Heart right ventricle (tissue), 16 donors: Measurements from ENCODE around the gene DNAJB12. TPM values are rescaled to one million over a fixed set of nuclear protein-coding genes. Genes with fewer than 3 reads are reported as not detected.
"Not testable (repeated sequence)": the region's sequence is repeated elsewhere in the genome, so short reads cannot be mapped to it uniquely, and the experiment has no call there.

ENCODE experiments used
- ATAC-seq, 8 donors: fragments of 200-7000 bp; cut with Tn5 transposase; one replicate each; pipeline ENCODE4 v1.9.1; 2020; ENCODE audit warnings: mild to moderate bottlenecking in 8 of 8, moderate library complexity in 8 of 8, moderate number of reproducible peaks in 1 of 8
- DNase-seq, 2 donors: peaks; one replicate each; pipeline ENCODE4 v3.0.0-alpha.2; 2020
- H3K27ac ChIP-seq, 10 donors: fragments of 200-600 bp; sonication (generic) in 2 of 10; one replicate each; pipeline versions ENCODE4 v1.5.0 to v1.8.0; 2020 to 2022; ENCODE audit warnings: mild to moderate bottlenecking in 3 of 10
- H3K27me3 ChIP-seq, 7 donors: fragments of 200-600 bp; one replicate each; pipeline ENCODE4 v1.8.0; 2021 to 2022; ENCODE audit warnings: mild to moderate bottlenecking in 2 of 7
- H3K36me3 ChIP-seq, 9 donors: fragments of 200-600 bp; sonication (generic) in 1 of 9; one replicate each; pipeline versions ENCODE4 v1.5.0 to v1.8.0; 2020 to 2022; ENCODE audit warnings: mild to moderate bottlenecking in 2 of 9
- H3K4me1 ChIP-seq, 9 donors: fragments of 200-600 bp; sonication (generic) in 1 of 9; one replicate each; pipeline versions ENCODE4 v1.5.0 to v1.8.0; 2020 to 2022; ENCODE audit warnings: mild to moderate bottlenecking in 4 of 9
- H3K4me3 ChIP-seq, 10 donors: fragments of 200-600 bp; sonication (generic) in 2 of 10; one replicate each; pipeline versions ENCODE4 v1.5.0 to v1.8.0; 2020 to 2022; ENCODE audit warnings: mild to moderate bottlenecking in 7 of 10, moderate library complexity in 2 of 10
- H3K9me3 ChIP-seq, 11 donors: fragments of 200-600 bp in 10 of 11; sonication (generic) in 2 of 11; one replicate each; pipeline versions ENCODE4 v1.5.0 to v1.8.0; 2013 to 2022; ENCODE audit warnings: mild to moderate bottlenecking in 2 of 11, control low read depth in 1 of 11, moderate library complexity in 1 of 11
- CTCF ChIP-seq, 9 donors: fragments of 200-600 bp; sonication (generic) in 2 of 9; IDR thresholded peaks; one replicate each; pipeline versions ENCODE4 v1.5.0 to v1.8.0; 2021 to 2022; ENCODE audit warnings: antibody characterized with exemption in 9 of 9, mild to moderate bottlenecking in 5 of 9, moderate library complexity in 1 of 9
- WGBS, 2 donors: extraction: QIAGEN DNeasy Blood & Tissue Kit; methylation state at CpG; one replicate each; pipeline ENCODE4 v1.1.7; 2013; ENCODE audit warnings: inconsistent platforms in 1 of 2; 5-methylcytosine and 5-hydroxymethylcytosine counted together
- intact Hi-C, 10 donors: fragments of 100-400 bp; cut with DNase I; formaldehyde crosslinking; loops; one replicate each; pipeline versions ENCODE4 v1.11.1 to v1.14.2; 2022
- polyA plus RNA-seq, 2 donors: library from polyadenylated mRNA; stranded (reverse); fragments of 200-250 nt; gene quantifications; one replicate each; pipeline ENCODE4 v1.2.3, GENCODE V29; 2013
- total RNA-seq, 10 donors: library from RNA; stranded (reverse); fragmentation: NEBNext Ultra II Directional in 3 of 10; extraction: Animal tissue kit (Norgen Biotek cat#: 25700) in 3 of 10; gene quantifications; one replicate each; pipeline versions ENCODE4 v1.2.1 to v1.2.4, GENCODE V29; 2021 to 2023
- donor health status: Arrhythmogenic right ventricular cardiomyopathy.
- donor health status: ischemic (EF 13 %, LVEDD 7.1; RV severe dilation, severe dysfunction).
- donor health status: healthy with polysubstance abuse.
- donor health status: DM: no; HTN: yes; CAD: no.
- donor health status: DM: no; HTN: no; CAD: no.
- donor health status: ischemic (EF 25% LVEDD 6.9; RV normal size, moderate dysfunction).
- donor health status: ischemic (EF 25% LVEDD 5.7; RV mildly dilated, moderate dysfunction).
- donor health status: healthy.
- donor health status: DM: yes; HTN: yes; CAD: no.
- donor health status: Ischemic cardiomyopathy.
- donor health status: ischemic (EF 35%, LVEDD 5.7; RV mildly dilated, moderate dysfunction).
- donor health status: nonischemic (EF 11% LVEDD 7.7; RV severe dilation, severe dysfunction).
- donor health status: DM: yes; HTN: yes; CAD: no.
- donor health status: PGD.
- donor health status: ischemic (EF 29% LVEDD 5.4; RV normal size, mild dysfunction).
- donor health status: nonischemic (EF 23%, LVEDD 6.1; RV moderate dilation, normal function).

The DNAJB12 gene
- total and polyA plus RNA-seq, 12 donors = 22.6 to 32.8 (median 27.9) TPM

GRCh38 chr10:72385724-72386123 is 31.0 kb upstream of the DNAJB12 start:
- WGBS, 2 donors = 92 to 93% methylated on average over 4 of the region's 4 CpGs
- no peak for TF ChIP-seq CTCF (IDR thresholded peaks at IDR 0.05)
- no peaks in the 10 kb centered on the region for H3K9me3 ChIP-seq
- no peak overlapping the region for H3K4me3 ChIP-seq
- no peaks in the 10 kb centered on the region for H3K4me1 ChIP-seq
- no peak for DNase-seq
- H3K27me3 ChIP-seq = no peaks in the 10 kb centered on the region
- intact Hi-C loops = loop anchor here in 1 of 10 donors (10.0 kb wide), 1 partner anchor 169 kb away; no protein-coding TSS in a partner anchor
- H3K36me3 ChIP-seq = no peaks in the 10 kb centered on the region
- H3K27ac ChIP-seq = no peak overlapping the region
- ATAC-seq = no peak

- DNase-seq, H3K27me3 ChIP-seq, H3K27ac ChIP-seq, H3K36me3 ChIP-seq, H3K9me3 ChIP-seq, H3K4me1 ChIP-seq, H3K4me3 ChIP-seq, ATAC-seq: not testable (repeated sequence)
- intact Hi-C loops = loop anchor here in 1 of 10 donors (10.0 kb wide), 1 partner anchor 170 kb away; no protein-coding TSS in a partner anchor
- WGBS, 2 donors = 88 to 89% methylated on average over 7 of the region's 7 CpGs
Observed at GRCh38 chr10:72384982-72385381, 30.3 kb upstream of the DNAJB12 start.

- Histone ChIP-seq H3K36me3 (peaks cover 0 to 17% (median 0%) of the 10 kb centered on the region in 9 donors), H3K4me3 (no peak overlapping the region), H3K27me3 (no peaks in the 10 kb centered on the region), H3K4me1 (no peaks in the 10 kb centered on the region), H3K27ac (no peak overlapping the region), H3K9me3 (no peaks in the 10 kb centered on the region)
- TF ChIP-seq CTCF (IDR thresholded peaks at IDR 0.05) = no peak
- ATAC-seq = peak in 2 of 8 donors; percentile 33 to 52
- intact Hi-C loops = loop anchor here in 2 of 10 donors (5.0 to 10.0 kb wide), 2 partner anchors 175 to 188 kb away; no protein-coding TSS in a partner anchor
- DNase-seq = no peak
- WGBS, 2 donors = 67 to 70% methylated on average over 2 of the region's 2 CpGs
Observed at GRCh38 chr10:72379776-72380175, 25.1 kb upstream of the DNAJB12 start.

GRCh38 chr10:72379062-72379461 is 24.3 kb upstream of the DNAJB12 start:
- ATAC-seq = no peak
- no peak for TF ChIP-seq CTCF (IDR thresholded peaks at IDR 0.05)
- no peaks in the 10 kb centered on the region for H3K4me1 ChIP-seq
- no peaks in the 10 kb centered on the region for H3K27me3 ChIP-seq
- H3K36me3 ChIP-seq = peaks cover 0 to 24% (median 0%) of the 10 kb centered on the region in 9 donors
- no peak overlapping the region for H3K4me3 ChIP-seq
- H3K27ac ChIP-seq = no peak overlapping the region
- intact Hi-C loops = loop anchor here in 1 of 10 donors (5.0 kb wide), 1 partner anchor 188 kb away; no protein-coding TSS in a partner anchor
- WGBS, 2 donors = 93 to 95% methylated on average over 2 of the region's 2 CpGs
- DNase-seq = no peak
- no peaks in the 10 kb centered on the region for H3K9me3 ChIP-seq

- no peak for DNase-seq
- Histone ChIP-seq H3K27me3 (no peaks in the 10 kb centered on the region), H3K36me3 (peaks cover 0 to 43% (median 0%) of the 10 kb centered on the region in 9 donors), H3K9me3 (no peaks in the 10 kb centered on the region), H3K27ac (no peak overlapping the region), H3K4me1 (no peaks in the 10 kb centered on the region), H3K4me3 (no peak overlapping the region)
- ATAC-seq = no peak
- intact Hi-C loops = loop anchor here in 1 of 10 donors (5.0 kb wide), 1 partner anchor 192 kb away; no protein-coding TSS in a partner anchor
- peak in 1 of 9 donors; percentile 14 for TF ChIP-seq CTCF (IDR thresholded peaks at IDR 0.05)
- 70 to 75% methylated on average over 5 of the region's 5 CpGs for WGBS, 2 donors
Observed at GRCh38 chr10:72375585-72375984, 20.9 kb upstream of the DNAJB12 start.
